ENCODE results near the gene PABPN1L.
A peak's percentile ranks its signal among the peaks of the same experiment; 100 is the strongest.

PABPN1L gene

GRCh38 chr16:88822281-88823040, 44.0 kb downstream of the PABPN1L start:
- DNase-seq (ENCODE audit: low read depth): no peak
- no peak for TF ChIP-seq CTCF (conservative IDR thresholded peaks at IDR 0.05; ENCODE audit: low read depth, low read length)
- H3K4me3 ChIP-seq (ENCODE audit: low read depth, low read length): no peak overlapping the region

GRCh38 chr16:88821168-88821850, 45.2 kb downstream of the PABPN1L start:
- no peak overlapping the region for H3K4me3 ChIP-seq (ENCODE audit: low read depth, low read length)
- no peak for TF ChIP-seq CTCF (conservative IDR thresholded peaks at IDR 0.05; ENCODE audit: low read depth, low read length)
- no peak for DNase-seq (ENCODE audit: low read depth)

- H3K4me3 ChIP-seq (ENCODE audit: low read depth, low read length): no peak overlapping the region
- no peak for DNase-seq (ENCODE audit: low read depth)
- TF ChIP-seq CTCF (conservative IDR thresholded peaks at IDR 0.05; ENCODE audit: low read depth, low read length): no peak
These were observed 46.0 kb downstream of the PABPN1L start for GRCh38 chr16:88820385-88821025.

DNA sequence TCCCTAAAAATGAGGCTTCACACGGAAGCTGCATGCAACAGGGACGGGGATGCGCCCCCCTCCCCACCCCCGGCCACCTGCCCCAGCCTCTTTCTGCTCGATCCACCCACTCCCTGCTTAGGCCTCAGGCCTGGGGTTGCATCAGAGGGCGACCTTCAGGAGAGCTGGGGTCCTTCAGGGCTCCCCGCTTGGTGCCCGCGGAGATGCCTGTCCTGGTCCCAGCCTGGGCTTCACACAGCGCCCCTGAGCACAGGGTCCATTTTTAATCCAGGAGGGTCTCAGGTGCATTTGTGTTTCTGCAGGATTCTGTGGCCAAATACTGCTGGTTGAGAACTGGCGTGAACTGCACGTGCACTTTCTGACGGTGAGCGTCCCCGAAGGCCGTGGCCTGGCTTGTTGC, 47.3 kb downstream of the PABPN1L start:
- no peak overlapping the region for H3K4me3 ChIP-seq (ENCODE audit: low read depth, low read length)
- TF ChIP-seq CTCF (conservative IDR thresholded peaks at IDR 0.05; ENCODE audit: low read depth, low read length): no peak
- no peak for DNase-seq (ENCODE audit: low read depth)

GRCh38 chr16:88818575-88818874, 47.9 kb downstream of the PABPN1L start:
- TF ChIP-seq CTCF (conservative IDR thresholded peaks at IDR 0.05; ENCODE audit: low read depth, low read length): no peak
- H3K4me3 ChIP-seq (ENCODE audit: low read depth, low read length): no peak overlapping the region
- no peak for DNase-seq (ENCODE audit: low read depth)

GRCh38 chr16:88817785-88818574, 48.5 kb downstream of the PABPN1L start:
- DNase-seq (ENCODE audit: low read depth): peak; percentile 43
- no peak overlapping the region for H3K4me3 ChIP-seq (ENCODE audit: low read depth, low read length)
- no peak for TF ChIP-seq CTCF (conservative IDR thresholded peaks at IDR 0.05; ENCODE audit: low read depth, low read length)

All from choroid plexus epithelial cell (primary cell).